NCI-H2081 treated with DMSO at 0.1 percent for 48 hours (cell line): ENCODE data around the gene PSKH1.
"Not testable (repeated sequence)": the region's sequence is repeated elsewhere in the genome, so short reads cannot be mapped to it uniquely, and the experiment has no call there.

Experiments
- DNase-seq: peaks from one replicate; lab custom pipeline; 2025; lab: John Stamatoyannopoulos, UW

PSKH1 gene

DNA sequence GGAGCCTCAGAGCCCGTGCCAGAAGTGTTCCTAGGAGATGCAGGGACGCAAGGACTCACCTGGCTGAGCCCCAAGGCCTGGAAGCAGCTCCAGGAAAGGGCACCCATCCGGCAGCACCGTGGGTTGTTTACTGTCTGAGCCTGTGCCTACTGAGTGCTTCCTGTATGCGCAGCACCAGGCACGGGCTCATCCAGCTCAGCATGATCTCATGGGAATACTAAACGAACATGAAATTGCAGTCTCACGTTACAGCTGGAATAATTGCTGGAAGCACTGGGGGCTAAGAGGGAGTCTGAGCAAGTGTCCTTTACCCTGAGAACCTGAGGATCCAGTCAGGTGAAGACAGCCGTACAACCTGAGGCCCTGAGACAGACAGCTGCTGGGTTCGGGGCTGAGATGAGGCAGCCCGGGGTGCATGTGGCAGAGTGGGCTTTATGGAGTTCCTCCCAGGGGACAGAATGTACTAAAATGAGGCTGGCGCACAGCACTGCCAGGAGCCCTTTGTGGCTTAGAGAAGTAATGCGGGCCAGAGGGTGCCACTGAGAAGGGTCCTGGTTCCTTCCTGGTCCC lies 33.2 kb downstream of the PSKH1 start:
- peak; percentile 67 for DNase-seq

GRCh38 chr16:67927131-67927941 lies 34.3 kb downstream of the PSKH1 start:
- DNase-seq = no peak

- no peak for DNase-seq
These were observed 35.1 kb downstream of the PSKH1 start for GRCh38 chr16:67928147-67928546.

DNA sequence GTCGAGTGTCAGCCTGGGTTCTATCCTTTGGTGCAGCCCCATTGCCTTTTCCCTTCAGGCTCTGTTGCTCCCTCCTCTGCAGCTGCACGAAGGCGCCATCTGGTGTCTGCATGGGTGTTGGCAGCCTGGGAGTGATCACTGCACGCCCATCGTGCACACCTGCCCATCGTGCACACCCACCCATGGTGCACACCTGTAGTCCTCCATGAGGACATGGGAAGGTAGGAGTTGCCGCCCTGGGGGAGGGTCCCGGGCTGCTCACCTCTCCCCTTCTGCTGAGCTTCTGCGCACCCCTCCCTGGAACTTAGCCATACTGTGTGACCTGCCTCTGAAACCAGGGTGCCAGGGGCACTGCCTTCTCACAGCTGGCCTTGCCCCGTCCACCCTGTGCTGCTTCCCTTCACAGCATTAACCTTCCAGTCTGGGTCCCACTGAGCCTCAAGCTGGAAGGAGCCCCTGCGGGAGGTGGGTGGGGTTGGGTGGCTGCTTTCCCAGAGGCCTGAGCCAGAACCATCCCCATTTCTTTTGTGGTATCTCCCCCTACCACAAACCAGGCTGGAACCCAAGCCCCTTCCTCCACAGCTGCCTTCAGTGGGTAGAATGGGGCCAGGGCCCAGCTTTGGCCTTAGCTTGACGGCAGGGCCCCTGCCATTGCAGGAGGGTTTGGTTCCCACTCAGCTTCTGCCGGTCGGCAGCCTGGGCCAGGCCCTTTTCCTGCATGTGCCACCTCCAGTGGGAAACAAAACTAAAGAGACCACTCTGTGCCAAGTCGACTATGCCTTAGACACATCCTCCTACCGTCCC lies 35.7 kb downstream of the PSKH1 start:
- DNase-seq = no peak

DNA sequence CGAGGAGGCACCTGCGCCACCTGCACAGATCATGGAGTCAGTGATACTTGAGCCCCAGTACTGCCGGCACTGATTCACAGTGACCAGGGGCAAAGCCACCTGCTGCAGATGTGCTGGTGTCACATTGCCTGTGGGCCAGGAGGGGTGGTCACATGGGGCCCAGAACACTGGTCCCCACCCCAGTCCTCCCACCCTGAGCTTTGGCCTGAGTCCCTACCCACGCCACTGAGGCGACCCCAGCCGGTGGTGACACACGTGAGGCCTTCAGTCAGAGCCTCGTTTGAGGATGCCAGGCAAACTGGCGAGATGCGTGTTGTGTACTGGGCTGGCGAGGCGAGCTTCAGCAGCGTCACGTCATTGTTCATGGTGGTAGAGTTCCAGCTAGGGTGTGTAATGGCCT lies 37.1 kb downstream of the PSKH1 start:
- no peak for DNase-seq

DNA sequence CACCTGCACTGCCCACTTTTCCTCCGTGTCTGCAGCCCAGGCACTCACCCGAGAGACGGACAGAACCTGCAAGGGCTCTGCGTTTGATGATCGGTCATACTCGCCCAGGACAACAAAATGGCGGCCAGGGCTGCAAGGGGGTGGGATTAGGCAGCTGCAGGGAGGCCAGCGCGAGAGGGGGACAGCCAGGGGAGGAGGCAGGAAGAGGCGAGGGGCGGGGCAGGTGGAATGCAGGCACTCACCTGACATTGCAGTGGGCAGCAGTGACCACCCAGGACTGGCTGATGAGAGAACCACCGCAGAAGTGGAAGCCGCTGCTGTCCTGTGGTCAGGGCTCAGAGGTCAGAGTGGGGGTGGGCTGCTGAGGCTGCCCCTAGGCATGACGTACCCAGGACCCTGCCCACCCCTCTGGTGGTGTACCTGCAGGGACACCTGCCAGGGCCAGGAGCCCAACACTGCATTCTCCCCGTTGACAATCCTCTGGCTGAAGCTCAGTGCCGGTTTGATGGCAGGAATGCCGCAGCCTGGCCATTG lies 37.7 kb downstream of the PSKH1 start:
- DNase-seq = no peak

DNA sequence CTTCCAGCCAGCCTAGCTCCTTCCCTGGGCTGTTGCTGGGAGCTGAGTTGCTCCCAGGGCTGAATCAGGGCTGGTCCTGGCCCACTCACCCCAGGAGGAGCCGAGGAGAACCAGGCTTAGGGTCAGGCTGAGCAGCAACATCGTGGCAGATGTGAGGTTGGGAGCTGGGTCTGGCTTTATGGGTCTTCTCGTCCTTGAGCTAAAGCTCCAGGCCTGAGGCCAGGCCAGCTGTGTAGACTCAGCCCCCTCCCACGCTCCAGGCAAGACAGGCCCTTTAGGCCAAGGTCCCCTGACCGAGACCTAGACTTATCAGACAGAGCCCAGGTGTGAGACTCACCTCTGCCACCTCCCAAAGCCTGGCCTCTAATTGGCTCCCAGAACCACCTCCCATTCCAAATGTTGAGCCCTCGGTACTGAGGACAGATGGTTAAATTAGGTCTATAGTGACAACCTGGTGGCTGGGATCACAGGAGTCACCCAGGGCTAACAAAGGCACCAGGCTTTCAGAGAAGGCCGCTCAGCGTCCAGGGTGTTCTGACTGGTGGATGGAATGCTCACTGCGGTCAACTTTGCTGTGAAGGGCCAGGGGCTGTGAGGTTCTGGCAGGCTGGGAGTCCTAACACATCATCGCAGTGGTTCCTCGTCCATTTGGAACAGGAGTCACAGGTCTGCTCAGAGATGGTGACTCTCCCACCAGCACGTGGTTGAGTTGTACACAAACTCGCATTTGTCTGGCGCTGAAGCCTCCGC lies 38.8 kb downstream of the PSKH1 start, which contains the start of gene CTRL:
Gene CTRL (minus strand): TSS at position 151 of the 750 bp plus-strand sequence. CDS start 10 bp downstream, at position 141.
- DNase-seq = no peak

GRCh38 chr16:67932462-67932840 lies 39.4 kb downstream of the PSKH1 start:
- no peak for DNase-seq

- no peak for DNase-seq
These were observed 40.8 kb downstream of the PSKH1 start for GRCh38 chr16:67933805-67934204.

- DNase-seq = no peak
These were observed 41.4 kb downstream of the PSKH1 start for GRCh38 chr16:67934306-67935100.

GRCh38 chr16:67935101-67935401 lies 42.0 kb downstream of the PSKH1 start:
- no peak for DNase-seq

GRCh38 chr16:67935402-67936123 lies 42.5 kb downstream of the PSKH1 start:
- peak; percentile 83 for DNase-seq

DNA sequence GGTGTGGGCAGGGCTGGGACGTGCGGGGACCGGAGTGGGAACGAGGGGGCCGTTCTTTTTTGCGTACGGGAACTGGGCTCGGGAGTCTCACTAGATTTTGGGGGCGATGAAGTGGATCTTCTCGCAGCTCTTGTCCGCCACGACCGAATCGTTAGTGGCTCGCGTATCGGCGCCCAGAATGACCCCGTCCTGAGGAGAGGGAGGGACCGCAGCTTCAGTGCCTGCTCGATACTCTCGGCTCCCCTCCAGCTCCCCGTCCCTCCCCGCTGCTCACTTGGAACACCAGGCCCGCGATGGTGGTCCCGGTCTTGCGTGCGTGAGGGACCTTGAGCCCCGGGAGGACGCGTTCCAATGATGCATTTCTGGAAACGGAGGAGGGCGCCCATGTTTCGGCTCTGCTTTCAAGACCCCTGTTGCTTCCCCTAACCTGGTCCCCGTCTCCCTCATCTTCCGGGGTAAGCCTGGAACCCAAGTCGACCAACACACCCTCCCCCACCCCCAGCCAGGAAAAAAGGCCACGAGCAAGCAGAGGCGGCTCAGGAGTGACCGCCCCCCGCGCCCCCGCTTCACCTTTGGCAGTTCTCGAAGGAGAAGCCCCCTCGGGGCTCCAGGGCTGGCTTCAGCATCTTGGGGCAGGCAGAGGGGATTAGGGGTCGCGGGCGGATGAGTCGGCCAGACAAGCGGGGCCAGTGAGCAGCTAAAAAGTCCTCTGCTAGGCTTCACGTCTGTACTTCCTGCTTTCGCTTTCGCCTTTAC lies 43.2 kb downstream of the PSKH1 start, which contains the start of gene PSMB10:
Gene PSMB10 (minus strand): TSS at position 727 of the 756 bp plus-strand sequence. CDS start 101 bp downstream, at position 626.
- no peak for DNase-seq

DNA sequence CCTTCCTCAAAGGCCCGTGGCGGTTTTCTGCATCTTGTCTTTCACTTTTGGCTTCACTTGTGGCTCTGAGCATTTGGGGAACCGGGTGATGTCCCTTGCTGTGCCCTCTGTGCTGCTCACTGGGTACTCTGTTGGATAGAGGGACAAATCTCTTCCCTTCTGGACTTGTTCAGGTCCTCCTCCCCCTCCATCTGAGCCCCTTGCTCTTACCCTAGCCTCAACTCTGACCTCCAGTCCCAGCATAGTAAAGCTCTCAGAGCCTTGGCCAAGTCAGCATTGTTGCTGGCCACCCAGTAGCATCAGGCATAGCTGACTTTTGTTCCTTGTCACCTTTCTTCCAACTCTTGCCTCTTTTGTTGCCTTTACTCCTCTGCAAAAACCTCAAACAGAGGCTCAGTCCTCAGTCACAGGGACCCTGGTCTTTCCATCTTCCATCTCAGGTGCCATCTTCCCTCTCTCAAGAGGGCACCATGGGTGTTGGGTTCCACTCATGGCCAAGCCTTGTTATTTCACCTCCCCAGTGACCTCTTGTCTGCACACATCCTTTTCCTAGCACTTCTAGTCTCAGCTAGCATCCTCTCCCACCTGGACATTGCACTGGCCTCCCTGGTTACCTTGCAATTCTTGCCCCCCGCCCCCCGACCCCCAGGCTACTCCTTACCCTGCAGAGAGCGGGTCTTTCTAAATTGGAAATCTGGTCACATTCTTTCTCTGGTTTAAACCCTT lies 44.0 kb downstream of the PSKH1 start:
- DNase-seq = no peak

DNA sequence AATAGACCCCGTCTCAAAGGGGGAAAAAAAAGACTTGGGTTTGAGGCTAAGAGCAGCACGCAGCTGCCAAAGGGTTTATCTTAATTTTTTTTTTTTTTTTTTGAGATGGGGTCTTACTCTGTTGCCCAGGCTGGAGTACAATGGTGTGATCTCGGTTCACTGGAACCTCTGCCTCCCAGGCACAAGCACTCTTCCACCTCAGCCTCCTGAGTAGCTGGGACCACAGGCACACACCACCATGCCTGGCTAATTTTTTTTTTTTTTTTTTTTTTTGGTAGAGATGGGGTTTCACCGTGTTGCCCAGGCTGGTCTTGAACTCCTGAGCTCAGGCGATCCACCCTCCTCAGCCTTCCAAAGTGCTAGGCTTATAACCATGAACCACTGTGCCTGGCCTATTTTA lies 44.7 kb downstream of the PSKH1 start:
- not testable (repeated sequence) for DNase-seq

DNA sequence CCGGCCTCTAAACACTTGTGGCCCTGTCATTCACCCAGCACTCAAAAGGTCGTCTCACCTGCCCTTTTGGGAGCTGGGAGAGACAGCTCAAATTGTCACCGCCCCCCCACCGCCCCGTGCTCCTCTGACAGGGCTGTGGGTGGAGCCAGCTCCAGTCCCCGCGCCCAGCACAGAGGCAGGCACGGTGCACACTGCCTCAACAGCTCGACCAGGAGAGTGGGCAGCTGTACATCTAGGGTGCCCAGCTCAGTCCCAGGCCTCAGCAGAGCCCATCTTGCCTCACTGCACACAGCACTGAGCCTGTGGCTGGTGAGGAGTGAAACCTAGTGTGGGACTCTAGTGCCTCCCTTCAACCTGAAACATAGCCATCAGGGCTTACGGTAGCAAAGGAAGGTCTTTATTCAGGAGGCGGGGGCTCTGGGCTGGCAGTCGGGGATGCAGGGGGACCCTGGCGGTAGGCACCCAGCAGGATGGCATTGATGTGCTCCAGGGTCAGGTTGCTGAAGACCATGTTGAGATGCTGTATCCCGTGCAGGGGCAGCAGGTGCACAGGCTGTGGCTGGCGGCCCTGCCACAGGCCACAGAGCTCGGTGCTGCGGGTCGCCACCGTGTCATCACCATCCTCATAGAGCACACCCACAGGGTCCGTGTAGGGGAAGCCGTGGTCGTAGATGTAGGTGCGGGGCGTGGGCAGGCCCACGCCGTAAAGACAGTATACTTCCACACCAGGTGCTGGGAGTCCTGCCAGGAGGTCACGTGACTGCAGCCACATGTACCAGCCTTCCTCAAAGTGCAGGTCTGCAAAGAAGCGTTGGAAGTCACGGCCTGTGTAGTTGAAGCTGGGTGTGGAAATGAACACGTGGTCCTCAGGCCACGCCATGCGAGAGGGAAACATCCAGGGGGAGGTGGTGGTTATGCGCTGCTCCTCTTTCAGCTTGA lies 46.7 kb downstream of the PSKH1 start:
- no peak for DNase-seq

DNA sequence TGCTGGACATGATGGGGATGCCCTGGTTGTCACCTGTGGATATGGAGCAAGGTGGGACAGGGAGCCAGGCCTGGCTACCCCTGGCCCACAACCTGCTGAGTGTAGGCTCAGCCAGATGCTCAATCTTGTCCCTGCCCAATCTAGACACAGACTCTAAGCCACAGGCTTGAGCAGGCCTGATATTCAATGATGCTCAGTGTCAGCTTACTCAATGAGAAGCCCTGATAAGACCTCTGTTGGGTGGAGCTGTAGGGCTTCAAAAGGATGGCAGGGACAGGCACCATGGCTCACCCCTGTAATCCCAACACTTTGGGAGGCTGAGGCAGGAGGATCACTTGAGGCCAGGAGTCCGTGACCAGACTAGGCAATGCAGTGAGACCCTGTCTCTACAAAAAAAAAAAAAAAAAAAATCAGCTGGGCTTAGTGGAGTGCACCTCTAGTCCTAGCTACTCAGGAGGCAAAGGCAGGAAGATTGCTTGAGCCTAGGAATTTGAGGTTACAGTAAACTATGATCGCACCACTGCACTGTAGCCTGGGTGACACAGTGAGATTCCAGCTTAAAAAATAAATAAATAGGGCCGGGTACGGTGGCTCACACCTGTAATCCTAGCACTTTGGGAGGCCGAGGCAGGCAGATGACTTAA lies 47.5 kb downstream of the PSKH1 start:
- no peak for DNase-seq
